Superior temporal gyrus (tissue), 1 donor: ENCODE data around the gene APBA1.
A peak's percentile ranks its signal among the peaks of the same experiment; 100 is the strongest.
"Not testable (repeated sequence)": the region's sequence is repeated elsewhere in the genome, so short reads cannot be mapped to it uniquely, and the experiment has no call there.

Experiments used
- DNase-seq: peaks from one replicate; pipeline ENCODE4 v3.0.0-alpha.2; 2016; ENCODE audit errors: extremely low spot score

Gene APBA1

GRCh38 chr9:69605406-69605805 is 66.8 kb downstream of the APBA1 start:
- no peak for DNase-seq

GRCh38 chr9:69604568-69605219 is 67.5 kb downstream of the APBA1 start:
- DNase-seq = no peak

- DNase-seq = no peak
Observed at GRCh38 chr9:69603656-69604055, 68.5 kb downstream of the APBA1 start.

- DNase-seq = no peak
Observed at GRCh38 chr9:69602773-69603172, 69.4 kb downstream of the APBA1 start.

GRCh38 chr9:69601698-69602097 is 70.5 kb downstream of the APBA1 start:
- DNase-seq = no peak

GRCh38 chr9:69600314-69601047 is 71.7 kb downstream of the APBA1 start:
- no peak for DNase-seq

GRCh38 chr9:69599232-69599971 is 72.8 kb downstream of the APBA1 start:
- DNase-seq = no peak

GRCh38 chr9:69596906-69597305 is 75.3 kb downstream of the APBA1 start:
- DNase-seq = not testable (repeated sequence)

GRCh38 chr9:69594180-69594579 is 78.0 kb downstream of the APBA1 start:
- no peak for DNase-seq

GRCh38 chr9:69593756-69594155 is 78.4 kb downstream of the APBA1 start:
- no peak for DNase-seq

GRCh38 chr9:69593301-69593700 is 78.9 kb downstream of the APBA1 start:
- no peak for DNase-seq

GRCh38 chr9:69590266-69590665 is 81.9 kb downstream of the APBA1 start:
- peak; percentile 43 for DNase-seq

- no peak for DNase-seq
Observed at GRCh38 chr9:69589156-69589555, 83.0 kb downstream of the APBA1 start.

- no peak for DNase-seq
Observed at GRCh38 chr9:69585571-69585970, 86.6 kb downstream of the APBA1 start.

- DNase-seq = no peak
Observed at GRCh38 chr9:69584759-69585158, 87.4 kb downstream of the APBA1 start.

GRCh38 chr9:69583645-69584234 is 88.4 kb downstream of the APBA1 start:
- no peak for DNase-seq

GRCh38 chr9:69582544-69583297 is 89.5 kb downstream of the APBA1 start:
- DNase-seq = no peak

- DNase-seq = no peak
Observed at GRCh38 chr9:69582018-69582417, 90.2 kb downstream of the APBA1 start.

GRCh38 chr9:69580582-69581214 is 91.5 kb downstream of the APBA1 start:
- peak; percentile 34 for DNase-seq

GRCh38 chr9:69579760-69580581 is 92.2 kb downstream of the APBA1 start:
- DNase-seq = no peak
